Measurements from ENCODE around the gene ADAMTSL2. TPM values are rescaled to one million over a fixed set of nuclear protein-coding genes. Genes with fewer than 3 reads are reported as not detected.
A peak's percentile ranks its signal among the peaks of the same experiment; 100 is the strongest.

The ADAMTSL2 gene
- total and polyA plus RNA-seq, 3 experiments from 2014 or later, result not detected

GRCh38 chr9:133537257-133537656 is 2.8 kb downstream of the ADAMTSL2 start:
- CTCF ChIA-PET, result no interaction called here
- H3K4me1 ChIP-seq (ENCODE audit: insufficient read depth, low read length), result peaks cover 16% of the 10 kb centered on the region
- Mint-ChIP-seq H3K27ac (peak overlapping the region in 1 of 8 donors; percentile 77), H3K4me3 (no peak overlapping the region), H3K4me1 (peaks cover 0 to 12% (median 0%) of the 10 kb centered on the region in 3 donors), H3K27me3 (peaks cover 8 to 23% of the 10 kb centered on the region in 2 donors), H3K9me3 (no peaks in the 10 kb centered on the region), H3K36me3 (no peaks in the 10 kb centered on the region)
- H3K27me3 ChIP-seq (ENCODE audit: insufficient read depth, low read length, poor library complexity, severe bottlenecking), result no peaks in the 10 kb centered on the region
- H3K4me3 ChIP-seq (ENCODE audit: low read length), result no peak overlapping the region
- no peaks in the 10 kb centered on the region for H3K9me3 ChIP-seq (ENCODE audit: low read length)
- POLR2A ChIA-PET, result no interaction called here
- H3K27ac ChIP-seq (ENCODE audit: low read depth, low read length), result no peak overlapping the region
- H3K36me3 ChIP-seq (ENCODE audit: insufficient read depth, low read length), result no peaks in the 10 kb centered on the region
- DNase-seq, result no peak

- Mint-ChIP-seq H3K4me1 (peaks cover 0 to 7% (median 0%) of the 10 kb centered on the region in 3 donors), H3K9me3 (no peaks in the 10 kb centered on the region), H3K36me3 (no peaks in the 10 kb centered on the region), H3K27ac (no peak overlapping the region), H3K4me3 (no peak overlapping the region), H3K27me3 (peaks cover 7 to 18% of the 10 kb centered on the region in 2 donors)
- H3K27ac ChIP-seq (ENCODE audit: low read depth, low read length), result no peak overlapping the region
- ChIA-PET POLR2A (no interaction called here), CTCF (no interaction called here)
- DNase-seq, result no peak
- H3K4me1 ChIP-seq (ENCODE audit: insufficient read depth, low read length), result peaks cover 11% of the 10 kb centered on the region
- H3K9me3 ChIP-seq (ENCODE audit: low read length), result no peaks in the 10 kb centered on the region
- no peaks in the 10 kb centered on the region for H3K27me3 ChIP-seq (ENCODE audit: insufficient read depth, low read length, poor library complexity, severe bottlenecking)
- no peaks in the 10 kb centered on the region for H3K36me3 ChIP-seq (ENCODE audit: insufficient read depth, low read length)
- no peak overlapping the region for H3K4me3 ChIP-seq (ENCODE audit: low read length)
These were observed 3.7 kb downstream of the ADAMTSL2 start for GRCh38 chr9:133538176-133538575.

- DNase-seq, result no peak
- H3K36me3 ChIP-seq (ENCODE audit: insufficient read depth, low read length), result no peaks in the 10 kb centered on the region
- H3K4me3 Mint-ChIP-seq, result no peak overlapping the region
- no peaks in the 10 kb centered on the region for H3K27me3 ChIP-seq (ENCODE audit: insufficient read depth, low read length, poor library complexity, severe bottlenecking)
- H3K36me3 Mint-ChIP-seq, result no peaks in the 10 kb centered on the region
- H3K4me3 ChIP-seq (ENCODE audit: low read length), result no peak overlapping the region
- H3K27me3 Mint-ChIP-seq, result peaks cover 6 to 13% of the 10 kb centered on the region in 2 donors
- H3K9me3 Mint-ChIP-seq, result no peaks in the 10 kb centered on the region
- CTCF ChIA-PET, result no interaction called here
- POLR2A ChIA-PET, result no interaction called here
- no peak overlapping the region for H3K27ac ChIP-seq (ENCODE audit: low read depth, low read length)
- no peak overlapping the region for H3K27ac Mint-ChIP-seq
- H3K9me3 ChIP-seq (ENCODE audit: low read length), result no peaks in the 10 kb centered on the region
- H3K4me1 Mint-ChIP-seq, result peaks cover 0 to 3% (median 0%) of the 10 kb centered on the region in 3 donors
- peaks cover 1% of the 10 kb centered on the region for H3K4me1 ChIP-seq (ENCODE audit: insufficient read depth, low read length)
These were observed 4.6 kb downstream of the ADAMTSL2 start for GRCh38 chr9:133538851-133539833.

- no peak for DNase-seq
- Histone ChIP-seq H3K9me3 (ENCODE audit: low read length) (no peaks in the 10 kb centered on the region), H3K4me3 (ENCODE audit: low read length) (no peak overlapping the region), H3K27ac (ENCODE audit: low read depth, low read length) (no peak overlapping the region), H3K4me1 (ENCODE audit: insufficient read depth, low read length) (no peaks in the 10 kb centered on the region), H3K36me3 (ENCODE audit: insufficient read depth, low read length) (no peaks in the 10 kb centered on the region), H3K27me3 (ENCODE audit: insufficient read depth, low read length, poor library complexity, severe bottlenecking) (no peaks in the 10 kb centered on the region)
- Mint-ChIP-seq H3K27ac (no peak overlapping the region), H3K36me3 (no peaks in the 10 kb centered on the region), H3K27me3 (peaks cover 8 to 13% of the 10 kb centered on the region in 2 donors), H3K4me3 (no peak overlapping the region), H3K9me3 (no peaks in the 10 kb centered on the region), H3K4me1 (peaks cover 0 to 3% (median 0%) of the 10 kb centered on the region in 3 donors)
- ChIA-PET POLR2A (no interaction called here), CTCF (no interaction called here)
These were observed 5.6 kb downstream of the ADAMTSL2 start for GRCh38 chr9:133539991-133540697.

- peaks cover 7 to 9% of the 10 kb centered on the region in 2 donors for H3K27me3 Mint-ChIP-seq
- ChIA-PET CTCF (no interaction called here), POLR2A (no interaction called here)
- no peak overlapping the region for H3K27ac Mint-ChIP-seq
- Histone ChIP-seq H3K4me3 (ENCODE audit: low read length) (no peak overlapping the region), H3K27ac (ENCODE audit: low read depth, low read length) (no peak overlapping the region), H3K9me3 (ENCODE audit: low read length) (no peaks in the 10 kb centered on the region), H3K4me1 (ENCODE audit: insufficient read depth, low read length) (no peaks in the 10 kb centered on the region), H3K27me3 (ENCODE audit: insufficient read depth, low read length, poor library complexity, severe bottlenecking) (no peaks in the 10 kb centered on the region), H3K36me3 (ENCODE audit: insufficient read depth, low read length) (no peaks in the 10 kb centered on the region)
- peaks cover 0 to 3% (median 0%) of the 10 kb centered on the region in 3 donors for H3K4me1 Mint-ChIP-seq
- H3K4me3 Mint-ChIP-seq, result no peak overlapping the region
- H3K36me3 Mint-ChIP-seq, result no peaks in the 10 kb centered on the region
- H3K9me3 Mint-ChIP-seq, result no peaks in the 10 kb centered on the region
- no peak for DNase-seq
These were observed 6.2 kb downstream of the ADAMTSL2 start for GRCh38 chr9:133540698-133541025.

- ChIA-PET CTCF (no interaction called here), POLR2A (no interaction called here)
- no peaks in the 10 kb centered on the region for H3K36me3 ChIP-seq (ENCODE audit: insufficient read depth, low read length)
These were observed 7.5 kb downstream of the ADAMTSL2 start for GRCh38 chr9:133542002-133542401.

GRCh38 chr9:133543772-133544467 is 9.4 kb downstream of the ADAMTSL2 start:
- Mint-ChIP-seq H3K27me3 (peaks cover 4 to 6% of the 10 kb centered on the region in 2 donors), H3K4me3 (no peak overlapping the region), H3K9me3 (no peaks in the 10 kb centered on the region), H3K4me1 (peaks cover 0 to 1% (median 0%) of the 10 kb centered on the region in 3 donors), H3K27ac (no peak overlapping the region), H3K36me3 (peaks cover 0 to 1% (median 0%) of the 10 kb centered on the region in 3 donors)
- no peaks in the 10 kb centered on the region for H3K9me3 ChIP-seq (ENCODE audit: low read length)
- H3K36me3 ChIP-seq (ENCODE audit: insufficient read depth, low read length), result no peaks in the 10 kb centered on the region
- no peaks in the 10 kb centered on the region for H3K4me1 ChIP-seq (ENCODE audit: insufficient read depth, low read length)
- H3K4me3 ChIP-seq (ENCODE audit: low read length), result no peak overlapping the region
- no peaks in the 10 kb centered on the region for H3K27me3 ChIP-seq (ENCODE audit: insufficient read depth, low read length, poor library complexity, severe bottlenecking)
- CTCF ChIA-PET, result no interaction called here
- POLR2A ChIA-PET, result no interaction called here
- no peak overlapping the region for H3K27ac ChIP-seq (ENCODE audit: low read depth, low read length)
- DNase-seq, result no peak

More at GRCh38 chr9:133542002-133542401, 7.5 kb downstream of the ADAMTSL2 start:
- Histone ChIP-seq H3K27ac (ENCODE audit: low read depth, low read length) (no peak overlapping the region), H3K27me3 (ENCODE audit: insufficient read depth, low read length, poor library complexity, severe bottlenecking) (no peaks in the 10 kb centered on the region), H3K9me3 (ENCODE audit: low read length) (no peaks in the 10 kb centered on the region), H3K4me1 (ENCODE audit: insufficient read depth, low read length) (no peaks in the 10 kb centered on the region), H3K4me3 (ENCODE audit: low read length) (no peak overlapping the region)
- H3K4me1 Mint-ChIP-seq, result no peaks in the 10 kb centered on the region
- H3K9me3 Mint-ChIP-seq, result no peaks in the 10 kb centered on the region
- peaks cover 5 to 6% of the 10 kb centered on the region in 2 donors for H3K27me3 Mint-ChIP-seq
- DNase-seq, result no peak
- H3K36me3 Mint-ChIP-seq, result no peaks in the 10 kb centered on the region
- no peak overlapping the region for H3K27ac Mint-ChIP-seq
- H3K4me3 Mint-ChIP-seq, result no peak overlapping the region
